AG04450 (cell line): Measurements from ENCODE around the gene BRAF. TPM values are rescaled to one million over a fixed set of nuclear protein-coding genes. Genes with fewer than 3 reads are reported as not detected.

Source experiments
- CTCF ChIA-PET: fragments of 300-600, 350-600 bp; formaldehyde crosslinking; extraction: SDS; loops from one replicate; lab custom pipeline; 2022; ENCODE audit warnings: antibody characterized with exemption, inconsistent platforms; lab: Charles Lee
- POLR2A ChIA-PET: fragments of 350-600 bp; formaldehyde crosslinking; extraction: SDS; loops from one replicate; lab custom pipeline; 2021; ENCODE audit warnings: antibody characterized with exemption, inconsistent platforms; lab: Yijun Ruan, JAX
- DNase-seq: peaks from one replicate; pipeline ENCODE4 v3.0.0-alpha.2; 2011; ENCODE audit warnings: low read depth, low spot score
- H3K27ac ChIP-seq: one replicate; pipeline ENCODE4 v1.5.1; 2012; ENCODE audit warnings: low read depth, low read length, control low read depth
- H3K27me3 ChIP-seq: one replicate; pipeline ENCODE4 v1.6.0; 2012; ENCODE audit warnings: low read length; ENCODE audit not compliant: control insufficient read depth, insufficient read depth
- H3K4me3 ChIP-seq: 2 replicates; pipeline ENCODE4 v1.5.1; 2011; ENCODE audit warnings: mild to moderate bottlenecking, low read depth, low read length, control low read depth
- H3K9me3 ChIP-seq: 2 replicates; pipeline ENCODE4 v1.5.1; 2012; ENCODE audit warnings: low read length; ENCODE audit not compliant: control insufficient read depth, insufficient read depth
- CTCF ChIP-seq: IDR thresholded peaks from 2 replicates; pipeline ENCODE4 v1.5.1; 2011; ENCODE audit warnings: low read depth, low read length, control low read depth, inconsistent platforms
- polyA plus RNA-seq: library from polyadenylated mRNA; depleted of rRNA; stranded (reverse); fragments of >200 nt; gene quantifications from 2 replicates; pipeline ENCODE4 v1.2.3, GENCODE V29; 2011

Gene BRAF
- polyA plus RNA-seq, 1 experiment = 19.3 TPM

GRCh38 chr7:140864732-140865131 lies 60.0 kb downstream of the BRAF start:
- Histone ChIP-seq H3K9me3 (no peaks in the 10 kb centered on the region), H3K27me3 (no peaks in the 10 kb centered on the region), H3K4me3 (no peak overlapping the region), H3K27ac (no peak overlapping the region)
- TF ChIP-seq CTCF = no peak
- POLR2A ChIA-PET = no interaction called here
- no peak for DNase-seq
- CTCF ChIA-PET = no interaction called here

GRCh38 chr7:140863867-140864266 lies 60.9 kb downstream of the BRAF start:
- H3K4me3 ChIP-seq = no peak overlapping the region
- CTCF ChIA-PET = interaction anchor here (0.5 kb wide), 1 partner anchor 245 kb away, joined by 6 read pairs; no protein-coding TSS in a partner anchor
- no peak overlapping the region for H3K27ac ChIP-seq
- POLR2A ChIA-PET = no interaction called here
- H3K27me3 ChIP-seq = no peaks in the 10 kb centered on the region
- no peak for DNase-seq
- H3K9me3 ChIP-seq = no peaks in the 10 kb centered on the region
- no peak for TF ChIP-seq CTCF

- H3K4me3 ChIP-seq = no peak overlapping the region
- ChIA-PET CTCF (no interaction called here), POLR2A (no interaction called here)
- no peaks in the 10 kb centered on the region for H3K27me3 ChIP-seq
- no peaks in the 10 kb centered on the region for H3K9me3 ChIP-seq
- H3K27ac ChIP-seq = no peak overlapping the region
- no peak for TF ChIP-seq CTCF
- no peak for DNase-seq
Observed at GRCh38 chr7:140863184-140863583, 61.5 kb downstream of the BRAF start.

- H3K4me3 ChIP-seq = no peak overlapping the region
- H3K27me3 ChIP-seq = no peaks in the 10 kb centered on the region
- H3K27ac ChIP-seq = no peak overlapping the region
- ChIA-PET CTCF (interaction anchor here (2.5 kb wide), 1 partner anchor 46 kb away, joined by 11 read pairs; no protein-coding TSS in a partner anchor), POLR2A (no interaction called here)
- no peak for TF ChIP-seq CTCF
- no peaks in the 10 kb centered on the region for H3K9me3 ChIP-seq
- no peak for DNase-seq
Observed at GRCh38 chr7:140857048-140857447, 67.7 kb downstream of the BRAF start.

- no peak for TF ChIP-seq CTCF
- DNase-seq = no peak
- CTCF ChIA-PET = no interaction called here
- Histone ChIP-seq H3K4me3 (no peak overlapping the region), H3K27me3 (no peaks in the 10 kb centered on the region), H3K9me3 (no peaks in the 10 kb centered on the region), H3K27ac (no peak overlapping the region)
- POLR2A ChIA-PET = no interaction called here
Observed at GRCh38 chr7:140841166-140841715, 83.5 kb downstream of the BRAF start.
